GM12801 (cell line): ENCODE measurements around the gene SCART1.

Experiments used
- CTCF ChIP-seq: IDR thresholded peaks from one replicate; pipeline ENCODE4 v1.5.1; 2011; ENCODE audit warnings: control low read depth; ENCODE audit not compliant: insufficient read length; ENCODE audit errors: extremely low read depth

SCART1 gene

GRCh38 chr10:133487085-133487484 is 33.3 kb downstream of the SCART1 start:
- no peak for TF ChIP-seq CTCF

- no peak for TF ChIP-seq CTCF
Measured at GRCh38 chr10:133488354-133488753, 34.6 kb downstream of the SCART1 start.

GRCh38 chr10:133489816-133490588 is 36.3 kb downstream of the SCART1 start:
- TF ChIP-seq CTCF = no peak

GRCh38 chr10:133509700-133510099 is 56.0 kb downstream of the SCART1 start:
- no peak for TF ChIP-seq CTCF

GRCh38 chr10:133511408-133511807 is 57.7 kb downstream of the SCART1 start:
- TF ChIP-seq CTCF = no peak

GRCh38 chr10:133511907-133512528 is 58.3 kb downstream of the SCART1 start:
- no peak for TF ChIP-seq CTCF

GRCh38 chr10:133515471-133515870 is 61.7 kb downstream of the SCART1 start:
- no peak for TF ChIP-seq CTCF
